Thyroid gland (tissue), 4 donors: ENCODE data around the gene LRCH1.

Experiments used
- CTCF ChIP-seq, 6 experiments: fragments of 200-600 bp in 3 of 6; fragments of 450-650 bp in 3 of 6; sonication (generic) in 3 of 6; IDR thresholded peaks; one replicate each; pipeline ENCODE4 v1.5.1; 2016 to 2019; ENCODE audit warnings: antibody characterized with exemption in 6 of 6, mild to moderate bottlenecking in 2 of 6, inconsistent platforms in 1 of 6, moderate library complexity in 1 of 6
- POLR2A ChIP-seq, 2 donors: fragments of 450-650 bp; IDR thresholded peaks; one replicate each; pipeline ENCODE4 v1.6.1; 2017; ENCODE audit warnings: antibody characterized with exemption in 2 of 2, mild to moderate bottlenecking in 2 of 2, moderate library complexity in 1 of 2

GRCh38 chr13:46559272-46559805 lies 6.4 kb downstream of the LRCH1 start:
- TF ChIP-seq CTCF (IDR thresholded peaks at IDR 0.05), result no peak
- TF ChIP-seq POLR2A (IDR thresholded peaks at IDR 0.05), result no peak
